ENCODE data around the gene MAST4. TPM values are rescaled to one million over a fixed set of nuclear protein-coding genes. Genes with fewer than 3 reads are reported as not detected.

MAST4 gene
- total RNA-seq, 1 donor from 2014 or later, result 19.1 TPM

- no peak overlapping the region for H3K4me3 ChIP-seq (ENCODE audit: low read depth, low read length)
- no peaks in the 10 kb centered on the region for H3K36me3 ChIP-seq (ENCODE audit: control insufficient read depth, insufficient read depth, low read length)
- DNase-seq (ENCODE audit: low read depth), result no peak
- no peaks in the 10 kb centered on the region for H3K27me3 ChIP-seq (ENCODE audit: control insufficient read depth, insufficient read depth, low read length)
- no peak for TF ChIP-seq CTCF (IDR thresholded peaks at IDR 0.05; ENCODE audit: insufficient read depth, low read length, poor library complexity, severe bottlenecking)
Measured at GRCh38 chr5:67187006-67187715, 591.0 kb downstream of the MAST4 start.

DNA sequence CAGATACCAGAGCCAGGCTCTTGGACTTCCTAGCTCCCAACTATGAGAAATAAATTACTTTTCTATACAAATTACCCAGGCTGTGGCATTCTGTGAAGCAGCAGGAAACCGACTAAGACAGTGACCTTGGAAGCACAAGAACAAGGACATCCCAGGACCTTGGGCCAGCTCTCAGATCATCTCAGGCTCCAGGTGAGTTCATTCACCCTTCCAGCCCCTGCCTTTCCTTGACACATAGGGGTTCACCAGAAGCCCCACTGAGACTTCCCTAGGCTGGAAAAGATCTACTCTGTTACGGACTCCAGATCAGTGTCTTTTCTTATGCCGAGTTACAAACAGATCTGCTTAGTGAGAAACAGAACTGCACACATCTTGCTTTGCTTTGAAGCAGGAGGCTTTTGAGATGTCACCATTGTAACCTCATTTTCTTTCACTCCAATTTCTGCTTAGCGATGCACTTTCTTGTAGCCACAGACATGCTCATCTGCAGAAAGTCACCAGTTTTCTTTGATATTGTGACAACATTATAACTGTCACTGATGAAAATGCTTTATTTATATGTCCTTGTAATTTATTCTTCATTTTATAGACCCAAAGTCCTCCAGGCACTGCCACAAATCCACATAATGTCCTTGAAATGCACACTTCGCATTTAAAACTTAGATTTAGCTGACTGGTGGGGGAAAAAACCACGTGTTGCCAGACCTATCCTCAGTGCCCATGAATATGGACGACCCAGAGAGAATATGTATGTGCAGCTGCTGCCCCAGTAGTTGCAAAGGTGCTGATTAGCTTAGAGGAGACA is 592.3 kb downstream of the MAST4 start:
- no peak for TF ChIP-seq CTCF (IDR thresholded peaks at IDR 0.05; ENCODE audit: insufficient read depth, low read length, poor library complexity, severe bottlenecking)
- no peaks in the 10 kb centered on the region for H3K27me3 ChIP-seq (ENCODE audit: control insufficient read depth, insufficient read depth, low read length)
- no peak for DNase-seq (ENCODE audit: low read depth)
- no peak overlapping the region for H3K4me3 ChIP-seq (ENCODE audit: low read depth, low read length)
- no peaks in the 10 kb centered on the region for H3K36me3 ChIP-seq (ENCODE audit: control insufficient read depth, insufficient read depth, low read length)

- no peak for DNase-seq (ENCODE audit: low read depth)
- Histone ChIP-seq H3K36me3 (ENCODE audit: control insufficient read depth, insufficient read depth, low read length) (no peaks in the 10 kb centered on the region), H3K27me3 (ENCODE audit: control insufficient read depth, insufficient read depth, low read length) (no peaks in the 10 kb centered on the region), H3K4me3 (ENCODE audit: low read depth, low read length) (no peak overlapping the region)
- no peak for TF ChIP-seq CTCF (IDR thresholded peaks at IDR 0.05; ENCODE audit: insufficient read depth, low read length, poor library complexity, severe bottlenecking)
Measured at GRCh38 chr5:67189079-67189354, 592.8 kb downstream of the MAST4 start.

- no peak for DNase-seq (ENCODE audit: low read depth)
- Histone ChIP-seq H3K36me3 (ENCODE audit: control insufficient read depth, insufficient read depth, low read length) (no peaks in the 10 kb centered on the region), H3K27me3 (ENCODE audit: control insufficient read depth, insufficient read depth, low read length) (no peaks in the 10 kb centered on the region), H3K4me3 (ENCODE audit: low read depth, low read length) (no peak overlapping the region)
- no peak for TF ChIP-seq CTCF (IDR thresholded peaks at IDR 0.05; ENCODE audit: insufficient read depth, low read length, poor library complexity, severe bottlenecking)
Measured at GRCh38 chr5:67189931-67190330, 593.7 kb downstream of the MAST4 start.

GRCh38 chr5:67190410-67190809 is 594.2 kb downstream of the MAST4 start:
- TF ChIP-seq CTCF (IDR thresholded peaks at IDR 0.05; ENCODE audit: insufficient read depth, low read length, poor library complexity, severe bottlenecking), result no peak

More at GRCh38 chr5:67190410-67190809, 594.2 kb downstream of the MAST4 start:
- no peaks in the 10 kb centered on the region for H3K36me3 ChIP-seq (ENCODE audit: control insufficient read depth, insufficient read depth, low read length)
- DNase-seq (ENCODE audit: low read depth), result no peak
- H3K27me3 ChIP-seq (ENCODE audit: control insufficient read depth, insufficient read depth, low read length), result no peaks in the 10 kb centered on the region
- no peak overlapping the region for H3K4me3 ChIP-seq (ENCODE audit: low read depth, low read length)

Data from kidney epithelial cell (primary cell).